ENCODE results near the gene KIFC3. TPM values are rescaled to one million over a fixed set of nuclear protein-coding genes. Genes with fewer than 3 reads are reported as not detected.

Gene KIFC3
- total RNA-seq, 2 donors from 2014 or later = 4.3 to 5.6 TPM

GRCh38 chr16:57759541-57760356 lies 42.5 kb downstream of the KIFC3 start:
- intact Hi-C loops (cut with DNase I, micrococcal nuclease) = loop anchor here in 1 of 2 donors (5.0 to 10.0 kb wide), 2 partner anchors 103 to 235 kb away; no protein-coding TSS in a partner anchor
- DNase-seq (no peak), ATAC-seq (no peak)

DNA sequence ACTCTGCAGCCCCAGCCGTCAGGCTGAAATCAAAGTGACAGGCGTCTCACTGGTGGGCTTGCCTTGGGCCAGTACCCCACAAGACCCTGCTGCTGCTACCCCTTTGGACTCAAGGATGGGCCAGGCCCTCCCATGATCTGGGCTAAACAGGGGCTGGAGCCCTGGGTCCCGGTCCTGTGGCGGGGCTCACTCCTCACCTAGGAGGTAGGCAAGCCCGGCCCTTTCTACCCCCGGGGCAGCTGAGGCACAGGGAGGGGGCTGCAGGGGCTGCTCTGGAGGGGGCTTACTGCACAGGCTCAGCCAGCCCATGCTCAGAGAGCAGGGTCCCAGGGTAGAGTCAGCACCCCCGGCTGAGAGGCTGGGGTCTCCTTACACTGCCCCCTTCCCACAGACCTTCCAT lies 43.2 kb downstream of the KIFC3 start:
- no peak for DNase-seq
- no peak for ATAC-seq
- intact Hi-C loops (cut with DNase I, micrococcal nuclease) = loop anchor here in 1 of 2 donors (5.0 to 10.0 kb wide), 2 partner anchors 103 to 236 kb away; no protein-coding TSS in a partner anchor

DNA sequence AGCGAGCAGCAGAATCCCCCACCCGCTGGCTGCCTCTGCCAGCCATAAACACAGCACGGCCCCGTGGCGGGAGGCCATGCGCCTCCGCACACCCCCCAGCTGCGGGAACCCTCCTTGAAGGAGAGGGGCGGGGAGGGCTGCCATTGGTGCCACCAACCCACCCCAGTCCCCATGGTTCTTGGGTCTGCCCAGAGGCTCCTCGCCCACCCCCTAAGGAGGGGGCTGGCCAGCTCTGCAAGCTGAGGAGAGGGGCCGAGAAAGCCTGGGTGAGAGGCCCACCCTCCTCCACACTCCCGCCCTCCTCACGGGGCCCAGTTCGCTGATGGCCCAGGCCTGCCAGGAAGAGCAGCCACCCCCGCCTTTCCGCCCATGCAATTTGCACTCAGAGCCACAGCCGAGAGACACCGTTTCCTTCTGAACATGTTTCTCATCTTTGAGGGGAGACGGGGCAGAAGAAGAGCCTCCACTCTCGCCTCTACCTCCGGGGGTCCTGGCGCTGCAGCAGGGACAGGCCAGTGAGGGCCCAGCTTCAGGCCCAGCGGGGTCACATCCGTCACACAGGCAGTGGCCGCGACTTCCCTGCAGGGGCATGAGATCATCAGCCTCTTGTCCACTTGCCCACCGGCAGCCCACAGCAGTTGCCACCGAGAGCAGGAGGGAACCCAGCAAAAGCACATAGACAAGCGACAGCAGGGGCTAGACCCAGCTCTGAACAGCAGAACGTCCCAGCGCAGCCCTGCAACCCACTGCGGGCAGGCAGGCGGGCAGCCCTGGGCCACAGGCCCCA lies 43.8 kb downstream of the KIFC3 start:
- ATAC-seq (no peak), DNase-seq (no peak)
- intact Hi-C loops (cut with DNase I, micrococcal nuclease) = loop anchor here in 1 of 2 donors (5.0 to 10.0 kb wide), 2 partner anchors 104 to 236 kb away; no protein-coding TSS in a partner anchor

GRCh38 chr16:57757883-57758282 lies 44.4 kb downstream of the KIFC3 start:
- ATAC-seq = no peak
- intact Hi-C loops (cut with DNase I, micrococcal nuclease) = loop anchor here in 1 of 2 donors (5.0 to 10.0 kb wide), 2 partner anchors 104 to 237 kb away; no protein-coding TSS in a partner anchor

DNA sequence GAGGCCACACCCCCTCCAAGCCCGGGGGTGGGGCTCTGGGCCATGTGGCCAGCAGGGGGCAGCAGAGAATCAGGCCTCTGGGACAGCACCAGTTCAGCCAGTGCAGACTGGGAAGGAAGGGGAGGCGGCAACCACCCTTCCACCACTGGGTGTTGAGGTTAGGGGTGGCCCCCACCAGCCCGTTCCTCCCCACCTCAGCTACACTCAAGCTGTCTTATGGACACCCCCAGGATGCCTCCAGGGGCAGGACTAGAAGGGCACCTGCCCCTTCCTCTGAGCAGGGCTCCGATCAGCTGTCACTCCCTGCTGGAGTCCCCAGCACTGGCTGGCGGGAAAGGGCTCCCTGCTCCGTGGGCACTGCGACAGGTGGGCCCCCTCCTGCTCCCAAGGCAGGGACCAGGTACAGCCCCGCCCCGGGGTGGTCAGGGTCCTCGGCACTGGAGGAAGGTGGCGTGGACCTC lies 44.9 kb downstream of the KIFC3 start:
- intact Hi-C loops (cut with DNase I, micrococcal nuclease) = loop anchor here in 1 of 2 donors (5.0 to 10.0 kb wide), 2 partner anchors 105 to 237 kb away; no protein-coding TSS in a partner anchor
- ATAC-seq = peak; percentile 95
- DNase-seq = peak; percentile 78 to 92

More at GRCh38 chr16:57757883-57758282, 44.4 kb downstream of the KIFC3 start:
- no peak for DNase-seq

DNA sequence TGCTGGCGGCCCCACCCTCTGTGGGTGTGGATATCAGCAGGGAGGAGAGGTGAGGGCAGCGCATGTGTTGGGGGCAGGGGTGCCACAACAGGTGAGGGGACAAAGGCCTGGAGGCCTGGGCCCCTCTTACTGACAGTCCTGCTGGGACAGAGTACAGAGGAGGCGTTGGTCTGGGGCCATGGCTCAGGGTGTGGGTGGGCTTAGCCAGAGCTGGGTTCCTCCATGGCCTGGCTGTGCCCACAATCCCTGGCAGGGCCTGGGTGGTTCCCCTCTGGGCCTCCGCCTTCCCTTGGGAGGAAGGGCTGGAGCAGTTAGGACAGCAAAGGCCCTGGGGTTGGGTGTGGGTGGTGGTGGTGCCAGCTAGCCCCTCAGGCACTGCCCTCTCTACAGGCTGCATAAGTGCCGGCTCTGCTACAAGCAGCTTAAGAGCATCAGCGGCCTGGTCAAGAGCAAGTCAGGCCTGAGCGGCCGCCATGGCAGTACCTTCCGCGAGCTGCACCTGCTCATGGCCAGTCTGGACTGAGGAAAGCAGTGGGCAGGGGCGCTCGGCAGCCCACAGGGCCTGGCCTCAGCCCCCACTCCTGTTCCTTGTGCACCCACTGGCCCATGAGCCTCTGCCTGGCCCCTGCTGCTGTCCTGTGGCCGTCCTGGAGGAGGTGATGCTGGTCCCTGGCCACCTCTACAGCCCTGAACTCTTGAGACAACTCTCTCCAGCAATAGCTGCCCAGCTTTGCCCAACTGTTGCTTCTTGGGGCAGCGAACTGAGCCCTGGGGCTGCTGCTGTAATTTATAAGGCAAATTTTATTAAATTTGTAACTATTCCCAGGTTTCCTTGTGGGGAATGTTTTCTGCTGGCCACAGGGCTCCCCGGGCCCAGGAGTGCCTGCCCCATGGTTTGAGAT lies 45.6 kb downstream of the KIFC3 start:
- intact Hi-C loops (cut with DNase I, micrococcal nuclease) = loop anchor here in 1 of 2 donors (5.0 to 10.0 kb wide), 2 partner anchors 106 to 238 kb away; no protein-coding TSS in a partner anchor
- DNase-seq = no peak
- peak; percentile 3 for ATAC-seq

DNA sequence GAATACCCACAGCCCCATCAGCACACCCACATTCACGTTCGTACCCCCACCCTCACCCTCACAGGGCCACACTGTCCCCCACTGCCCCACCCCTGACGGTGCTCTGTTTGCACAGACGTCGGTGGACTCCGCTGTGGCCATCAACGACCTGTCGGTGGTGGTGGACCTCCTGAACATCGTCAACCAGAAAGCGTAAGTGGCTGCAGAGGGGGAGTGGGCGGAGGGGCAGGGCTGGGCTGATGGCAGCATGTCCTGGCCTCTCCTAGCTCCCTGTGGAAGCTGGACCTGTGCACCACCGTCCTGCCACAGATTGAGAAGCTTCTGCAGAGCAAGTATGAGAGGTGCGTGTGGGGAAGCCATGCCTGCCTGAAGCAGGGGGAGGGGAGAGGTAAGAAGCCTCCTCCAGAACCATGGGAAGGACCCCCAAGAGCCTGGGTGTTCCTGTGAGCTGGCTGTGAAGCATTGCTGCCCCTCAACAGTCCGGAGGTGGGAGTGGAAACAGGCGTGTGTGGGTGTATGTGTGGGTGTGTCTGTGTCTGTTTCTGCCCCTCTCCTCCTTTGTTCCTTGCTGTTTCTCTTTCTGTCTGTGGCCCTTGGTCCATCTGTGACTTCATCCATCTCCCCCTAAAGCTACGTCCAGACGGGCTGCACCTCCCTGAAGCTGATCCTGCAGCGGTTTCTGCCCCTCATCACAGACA lies 46.4 kb downstream of the KIFC3 start:
- ATAC-seq (no peak), DNase-seq (no peak)
- intact Hi-C loops (cut with DNase I, micrococcal nuclease) = loop anchor here in 1 of 2 donors (5.0 to 10.0 kb wide), 2 partner anchors 106 to 239 kb away; no protein-coding TSS in a partner anchor

GRCh38 chr16:57755061-57755684 lies 47.1 kb downstream of the KIFC3 start:
- intact Hi-C loops (cut with DNase I, micrococcal nuclease) = loop anchor here in 1 of 2 donors (5.0 to 10.0 kb wide), 2 partner anchors 107 to 240 kb away; no protein-coding TSS in a partner anchor
- DNase-seq (no peak), ATAC-seq (no peak)

DNA sequence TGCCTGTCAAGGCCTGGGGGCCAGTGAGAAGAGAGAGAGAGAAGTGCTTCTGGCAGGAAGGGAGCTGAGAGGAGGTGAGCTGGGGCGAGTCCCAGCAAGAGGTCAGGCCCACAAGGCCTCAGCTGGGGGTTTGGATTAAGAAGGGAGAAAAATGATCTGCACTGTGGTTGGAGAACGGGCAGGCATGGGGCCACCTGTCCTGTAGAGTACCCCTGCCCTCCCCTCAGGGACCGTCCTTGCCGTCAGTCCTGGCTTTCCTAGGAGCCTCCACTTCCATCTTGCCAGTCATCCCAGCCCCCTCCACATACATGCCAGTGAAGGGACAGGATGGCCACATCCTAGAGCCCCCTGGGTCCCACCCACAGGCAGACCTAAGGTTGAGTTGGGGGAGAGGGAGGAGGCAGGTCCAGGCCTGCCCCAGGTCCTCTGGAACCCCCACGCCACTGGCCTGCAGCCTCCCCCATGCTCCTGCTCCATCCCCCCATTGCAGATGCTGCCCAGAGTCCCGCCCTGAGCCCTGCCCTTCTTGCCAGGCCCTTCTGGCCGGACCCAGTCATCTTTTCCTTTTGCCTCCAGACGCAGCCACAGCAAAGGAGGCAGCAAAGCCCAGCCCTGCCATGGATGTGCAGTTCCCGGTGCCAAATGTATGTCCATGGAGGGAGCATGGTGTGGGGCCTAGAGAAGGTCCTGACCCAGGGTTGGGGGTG lies 47.8 kb downstream of the KIFC3 start:
- intact Hi-C loops (cut with DNase I, micrococcal nuclease) = loop anchor here in 1 of 2 donors (5.0 to 10.0 kb wide), 2 partner anchors 108 to 240 kb away; no protein-coding TSS in a partner anchor
- no peak for DNase-seq
- ATAC-seq = no peak

DNA sequence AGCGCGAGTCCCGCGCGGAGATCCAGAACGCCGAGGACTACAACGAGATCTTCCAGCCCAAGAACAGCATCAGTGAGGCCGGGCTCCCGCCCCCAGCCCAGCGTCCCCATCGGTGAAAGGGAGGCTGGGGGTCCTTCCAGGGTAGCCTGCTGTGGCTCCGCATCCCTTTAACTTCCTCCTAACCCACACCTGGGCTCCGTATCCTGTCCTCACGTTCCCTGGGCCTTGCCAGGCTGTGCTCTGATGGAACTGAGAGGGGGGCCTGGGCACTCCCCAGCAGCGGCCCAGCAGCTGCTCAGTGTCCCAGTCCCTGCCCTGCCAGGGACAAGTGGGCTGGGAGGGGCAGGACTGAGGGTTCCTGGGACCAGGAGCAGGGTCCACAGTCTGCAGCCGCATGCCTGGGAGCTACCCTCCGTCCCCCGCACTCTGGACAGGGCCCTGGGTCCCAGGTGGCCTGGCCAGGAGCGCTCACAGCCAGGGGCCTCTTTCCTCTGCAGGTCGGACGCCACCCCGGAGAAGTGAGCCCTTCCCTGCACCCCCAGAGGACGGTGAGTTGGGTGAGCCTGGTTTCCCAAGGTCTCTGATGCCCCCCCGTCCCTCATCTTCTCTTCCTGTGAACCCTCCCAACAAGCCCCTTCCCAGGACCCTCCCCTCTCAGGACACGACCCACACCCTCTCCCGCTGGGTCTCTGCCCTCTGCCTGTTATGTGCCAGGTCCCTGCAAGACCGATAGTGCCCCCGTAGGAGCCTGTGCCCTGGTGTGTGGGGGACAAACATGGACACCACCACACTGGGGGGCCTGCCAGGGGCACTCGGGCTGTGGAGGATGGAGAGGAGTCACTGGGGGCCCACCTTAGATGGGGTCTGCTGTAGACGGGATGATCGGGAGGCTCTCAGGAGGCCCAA lies 48.6 kb downstream of the KIFC3 start:
- ATAC-seq = no peak
- intact Hi-C loops (cut with DNase I, micrococcal nuclease) = loop anchor here in 1 of 2 donors (10.0 kb wide), 1 partner anchor 241 kb away; no protein-coding TSS in a partner anchor
- DNase-seq = no peak

DNA sequence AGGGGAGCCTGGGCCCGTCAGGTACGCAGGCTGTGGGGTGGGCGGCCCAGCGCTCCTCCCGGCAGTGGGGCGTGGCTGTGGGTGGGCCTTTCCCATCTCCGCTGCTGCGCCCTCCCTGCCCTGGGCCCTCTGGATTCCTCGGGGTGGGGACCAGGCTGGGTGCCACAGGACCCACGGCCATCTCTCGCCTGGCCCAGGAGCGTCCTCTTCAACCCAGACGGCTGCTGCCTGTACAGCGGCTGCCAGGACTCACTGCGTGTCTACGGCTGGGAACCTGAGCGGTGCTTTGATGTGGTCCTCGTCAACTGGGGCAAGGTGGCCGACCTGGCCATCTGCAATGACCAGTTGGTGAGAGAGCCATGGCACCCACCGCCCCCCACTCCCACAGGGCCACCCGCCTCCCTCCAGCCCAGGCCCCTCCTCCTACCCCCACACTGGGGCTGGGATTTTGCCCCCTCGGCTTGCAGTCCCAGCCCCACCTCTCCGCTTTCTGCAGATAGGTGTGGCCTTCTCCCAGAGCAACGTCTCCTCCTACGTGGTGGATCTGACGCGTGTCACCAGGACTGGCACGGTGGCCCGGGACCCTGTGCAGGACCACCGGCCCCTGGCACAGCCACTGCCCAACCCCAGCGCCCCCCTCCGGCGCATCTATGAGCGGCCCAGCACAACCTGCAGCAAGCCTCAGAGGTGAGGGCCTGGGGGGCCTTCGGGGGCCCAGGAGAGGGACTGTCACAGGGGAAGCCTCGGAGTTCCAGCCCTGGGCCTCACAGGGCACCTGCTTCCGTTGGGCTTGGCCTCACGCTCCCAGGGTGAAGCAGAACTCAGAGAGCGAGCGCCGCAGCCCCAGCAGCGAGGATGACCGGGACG lies 49.5 kb downstream of the KIFC3 start:
- DNase-seq (no peak), ATAC-seq (no peak)
- intact Hi-C loops (cut with DNase I, micrococcal nuclease) = loop anchor here in 1 of 2 donors (10.0 kb wide), 1 partner anchor 242 kb away; no protein-coding TSS in a partner anchor

GRCh38 chr16:57752203-57752580 lies 50.1 kb downstream of the KIFC3 start:
- intact Hi-C loops (cut with DNase I, micrococcal nuclease) = loop anchor here in 1 of 2 donors (10.0 kb wide), 1 partner anchor 243 kb away; no protein-coding TSS in a partner anchor
- ATAC-seq = no peak
- DNase-seq = no peak

GRCh38 chr16:57751539-57752202 lies 50.6 kb downstream of the KIFC3 start:
- ATAC-seq (no peak), DNase-seq (no peak)
- intact Hi-C loops (cut with DNase I, micrococcal nuclease) = loop anchor here in 1 of 2 donors (10.0 kb wide), 1 partner anchor 243 kb away; no protein-coding TSS in a partner anchor
